ENCODE measurements around the gene ANKDD1A.

Gene ANKDD1A

DNA sequence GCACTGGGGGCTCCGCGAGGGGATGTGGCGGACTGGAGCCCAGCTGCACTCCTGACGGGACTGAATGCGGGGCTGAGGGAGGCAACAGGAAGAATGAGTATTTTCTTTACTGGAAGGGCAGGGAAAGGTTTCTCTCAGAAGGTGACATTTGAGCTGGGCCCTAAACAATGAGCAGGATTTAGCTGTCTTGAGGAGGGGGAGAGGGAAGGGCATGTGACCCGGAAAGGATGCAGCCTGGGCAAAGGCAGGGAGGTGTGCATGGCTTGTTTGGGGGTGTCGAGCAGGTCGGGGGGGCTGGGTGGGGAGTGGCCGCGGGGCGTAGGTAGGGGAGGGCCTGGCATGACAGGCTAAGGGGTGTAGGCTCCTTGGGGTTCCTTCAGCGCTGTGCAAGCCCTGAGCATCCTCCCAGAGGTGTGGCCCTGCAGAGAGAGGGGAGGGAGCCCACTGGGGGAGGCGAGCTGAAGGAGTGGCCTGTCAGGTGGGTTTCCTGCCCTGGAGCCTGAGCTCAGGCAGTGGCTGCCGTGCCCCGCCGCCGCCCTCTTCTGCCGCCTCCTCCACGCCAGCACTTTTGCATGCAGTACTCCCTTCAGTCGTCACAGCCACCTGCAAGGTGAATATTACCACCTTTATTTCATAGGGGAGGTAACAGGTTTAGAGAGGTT lies 17.2 kb upstream of the ANKDD1A start:
- Histone ChIP-seq H3K27ac (ENCODE audit: low read depth, low read length) (peak overlapping the region; percentile 88), H3K4me3 (ENCODE audit: low read depth in 1 of 2, low read length in 2 of 2) (peak overlapping the region; percentile 61 to 62), H3K36me3 (ENCODE audit: control insufficient read depth in 1 of 2, insufficient read depth in 2 of 2, low read length in 2 of 2) (no peaks in the 10 kb centered on the region), H3K9ac (ENCODE audit: low read depth in 1 of 2, low read length in 2 of 2) (peak overlapping the region; percentile 60 to 65), H3K9me3 (ENCODE audit: control insufficient read depth in 1 of 2, low read length in 2 of 2) (no peaks in the 10 kb centered on the region), H3K27me3 (ENCODE audit: control insufficient read depth in 1 of 2, insufficient read depth in 2 of 2, low read length in 2 of 2) (no peaks in the 10 kb centered on the region), H3K4me1 (ENCODE audit: control insufficient read depth in 1 of 2, insufficient read depth in 2 of 2, low read length in 2 of 2) (peaks cover 52 to 65% of the 10 kb centered on the region in 2 donors)

DNA sequence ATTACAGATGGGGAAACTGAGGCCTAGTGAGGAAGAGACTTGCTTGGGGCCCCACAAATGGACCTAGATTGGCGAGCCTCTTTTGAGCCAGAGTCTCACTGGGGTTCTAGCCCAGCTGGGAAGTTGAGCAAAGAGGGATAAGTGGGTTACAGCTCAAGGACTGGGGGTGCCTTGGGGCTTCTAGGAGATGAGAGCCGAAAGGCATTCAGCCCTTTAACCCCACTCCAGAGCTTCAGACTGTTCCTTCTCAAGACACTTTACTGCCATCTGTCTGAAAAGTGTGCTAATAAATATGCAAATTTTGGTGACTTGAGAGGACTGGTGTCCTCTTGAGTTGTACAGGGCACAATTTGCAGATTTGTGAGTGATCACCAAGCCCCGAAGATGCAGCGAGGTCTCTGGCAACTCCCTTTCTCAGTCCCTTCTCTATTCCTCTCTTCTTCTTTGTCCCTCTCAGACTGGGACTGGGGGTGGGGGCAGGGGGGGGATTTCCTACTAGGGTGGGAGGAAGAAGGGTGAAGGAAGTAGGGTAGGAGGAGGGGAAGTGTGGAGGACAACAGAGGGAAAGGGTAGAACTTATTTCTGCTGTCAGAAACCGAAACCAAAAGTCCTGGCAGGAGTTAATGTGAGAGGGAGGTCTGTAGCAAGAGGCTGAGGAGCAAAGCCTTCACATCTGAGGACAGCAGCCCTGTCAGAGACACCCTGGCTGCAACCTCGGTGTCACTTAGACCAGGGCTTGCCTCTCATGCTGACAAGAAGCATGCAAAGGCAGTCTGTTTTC lies 16.2 kb upstream of the ANKDD1A start:
- H3K4me1 ChIP-seq (ENCODE audit: control insufficient read depth in 1 of 2, insufficient read depth in 2 of 2, low read length in 2 of 2) = peaks cover 52 to 65% of the 10 kb centered on the region in 2 donors
- peak overlapping the region; percentile 88 for H3K27ac ChIP-seq (ENCODE audit: low read depth, low read length)
- H3K27me3 ChIP-seq (ENCODE audit: control insufficient read depth in 1 of 2, insufficient read depth in 2 of 2, low read length in 2 of 2) = no peaks in the 10 kb centered on the region
- peak overlapping the region; percentile 55 to 61 for H3K4me3 ChIP-seq (ENCODE audit: low read depth in 1 of 2, low read length in 2 of 2)
- peak overlapping the region; percentile 60 to 64 for H3K9ac ChIP-seq (ENCODE audit: low read depth in 1 of 2, low read length in 2 of 2)
- H3K9me3 ChIP-seq (ENCODE audit: control insufficient read depth in 1 of 2, low read length in 2 of 2) = no peaks in the 10 kb centered on the region
- H3K36me3 ChIP-seq (ENCODE audit: control insufficient read depth in 1 of 2, insufficient read depth in 2 of 2, low read length in 2 of 2) = no peaks in the 10 kb centered on the region

DNA sequence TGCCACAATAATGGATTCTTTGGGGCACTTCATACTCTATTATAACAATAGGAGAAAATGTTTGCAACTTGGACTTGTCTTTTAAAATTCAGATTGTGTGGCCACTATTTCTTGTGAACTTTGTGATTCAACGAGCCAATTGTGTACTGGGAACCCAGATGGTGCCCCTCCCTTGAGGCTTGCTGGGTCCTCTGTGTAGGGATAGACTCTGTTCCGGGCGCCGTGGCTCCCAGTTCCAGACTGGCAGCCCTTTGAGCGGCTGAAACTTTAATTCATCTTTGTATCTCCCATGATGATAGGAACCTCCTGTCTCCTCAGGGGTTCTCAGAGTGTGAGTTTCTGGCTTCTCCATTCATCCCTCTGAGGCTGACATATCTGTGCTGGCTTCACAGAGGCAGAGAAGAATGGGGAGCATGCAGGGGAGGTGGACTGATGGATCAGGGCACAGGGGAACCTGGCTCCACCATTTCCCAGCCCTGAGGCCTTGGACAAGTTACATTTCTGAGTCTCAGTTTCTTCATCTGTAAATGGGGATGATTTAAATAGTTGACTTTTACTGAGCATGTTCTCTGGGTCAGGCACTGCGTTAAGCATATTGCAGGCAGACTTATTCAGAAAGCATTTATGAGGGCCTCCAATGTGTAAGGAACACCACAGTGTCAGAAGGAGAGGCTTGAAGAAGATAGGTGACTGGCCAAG lies 15.2 kb upstream of the ANKDD1A start:
- H3K27me3 ChIP-seq (ENCODE audit: control insufficient read depth in 1 of 2, insufficient read depth in 2 of 2, low read length in 2 of 2) = no peaks in the 10 kb centered on the region
- H3K36me3 ChIP-seq (ENCODE audit: control insufficient read depth in 1 of 2, insufficient read depth in 2 of 2, low read length in 2 of 2) = no peaks in the 10 kb centered on the region
- H3K4me3 ChIP-seq (ENCODE audit: low read depth in 1 of 2, low read length in 2 of 2) = peak overlapping the region; percentile 55 to 61
- H3K4me1 ChIP-seq (ENCODE audit: control insufficient read depth in 1 of 2, insufficient read depth in 2 of 2, low read length in 2 of 2) = peaks cover 52 to 59% of the 10 kb centered on the region in 2 donors
- peak overlapping the region in 1 of 2 donors; percentile 64 for H3K9ac ChIP-seq (ENCODE audit: low read depth in 1 of 2, low read length in 2 of 2)
- H3K27ac ChIP-seq (ENCODE audit: low read depth, low read length) = peak overlapping the region; percentile 88
- H3K9me3 ChIP-seq (ENCODE audit: control insufficient read depth in 1 of 2, low read length in 2 of 2) = peaks cover 0 to 7% of the 10 kb centered on the region in 2 donors

DNA sequence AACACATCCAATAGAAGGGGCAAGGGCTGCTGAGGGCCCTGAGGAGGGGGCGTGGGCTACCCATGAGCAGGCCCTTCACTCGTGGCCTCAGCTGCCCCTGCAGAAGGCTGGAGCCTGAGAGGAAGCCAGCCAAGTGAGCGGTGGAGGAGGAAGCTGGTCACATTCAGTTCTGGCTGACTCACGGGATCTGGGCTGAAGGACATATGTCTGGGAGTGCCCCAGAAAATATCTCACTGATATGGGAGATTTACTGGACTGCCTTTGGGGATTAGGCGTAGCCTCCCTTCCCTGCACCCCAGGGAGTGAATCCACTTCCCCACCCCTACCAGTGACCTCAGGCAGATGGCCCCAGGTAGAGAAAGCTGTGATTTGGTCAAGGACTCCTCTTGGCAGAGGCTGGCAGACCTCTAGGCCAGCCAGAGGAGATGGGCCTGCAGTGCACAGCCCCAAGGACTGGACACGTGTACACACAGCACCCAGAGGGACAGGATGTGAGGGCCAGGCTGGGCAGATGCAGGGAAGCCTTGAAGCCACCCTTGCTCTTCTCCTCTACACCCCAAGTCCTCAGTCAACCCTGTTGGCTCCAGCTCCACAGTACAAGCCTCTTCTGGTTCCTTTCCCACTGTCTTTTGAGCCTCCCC lies 14.2 kb upstream of the ANKDD1A start:
- H3K4me1 ChIP-seq (ENCODE audit: control insufficient read depth in 1 of 2, insufficient read depth in 2 of 2, low read length in 2 of 2) = peaks cover 43 to 50% of the 10 kb centered on the region in 2 donors
- H3K4me3 ChIP-seq (ENCODE audit: low read depth in 1 of 2, low read length in 2 of 2) = no peak overlapping the region
- H3K9me3 ChIP-seq (ENCODE audit: control insufficient read depth in 1 of 2, low read length in 2 of 2) = peaks cover 0 to 12% of the 10 kb centered on the region in 2 donors
- no peaks in the 10 kb centered on the region for H3K36me3 ChIP-seq (ENCODE audit: control insufficient read depth in 1 of 2, insufficient read depth in 2 of 2, low read length in 2 of 2)
- H3K27me3 ChIP-seq (ENCODE audit: control insufficient read depth in 1 of 2, insufficient read depth in 2 of 2, low read length in 2 of 2) = no peaks in the 10 kb centered on the region
- H3K9ac ChIP-seq (ENCODE audit: low read depth in 1 of 2, low read length in 2 of 2) = no peak overlapping the region
- H3K27ac ChIP-seq (ENCODE audit: low read depth, low read length) = peak overlapping the region; percentile 71

DNA sequence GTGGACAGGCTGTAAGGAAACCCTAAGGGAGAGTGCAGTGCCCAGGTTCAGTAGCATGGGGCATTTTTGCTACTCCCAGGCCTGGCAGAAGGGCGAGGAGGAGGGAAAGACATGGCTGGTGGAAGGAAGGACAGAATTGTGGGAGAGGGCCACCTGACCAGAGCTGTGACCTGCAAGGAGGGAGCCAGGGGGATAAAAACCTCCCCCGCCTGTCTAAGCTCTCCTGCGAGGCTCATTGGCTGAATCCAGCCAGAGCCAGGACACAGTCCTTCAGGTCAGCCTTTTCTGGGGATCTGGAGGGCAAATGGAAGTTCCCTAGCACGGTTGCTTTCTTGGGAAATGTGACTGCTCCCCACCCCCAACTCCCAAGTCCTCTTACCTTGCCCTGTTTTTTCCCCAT lies 13.3 kb upstream of the ANKDD1A start:
- no peaks in the 10 kb centered on the region for H3K27me3 ChIP-seq (ENCODE audit: control insufficient read depth in 1 of 2, insufficient read depth in 2 of 2, low read length in 2 of 2)
- peaks cover 38 to 41% of the 10 kb centered on the region in 2 donors for H3K4me1 ChIP-seq (ENCODE audit: control insufficient read depth in 1 of 2, insufficient read depth in 2 of 2, low read length in 2 of 2)
- H3K27ac ChIP-seq (ENCODE audit: low read depth, low read length) = no peak overlapping the region
- no peak overlapping the region for H3K9ac ChIP-seq (ENCODE audit: low read depth in 1 of 2, low read length in 2 of 2)
- H3K36me3 ChIP-seq (ENCODE audit: control insufficient read depth in 1 of 2, insufficient read depth in 2 of 2, low read length in 2 of 2) = no peaks in the 10 kb centered on the region
- no peak overlapping the region for H3K4me3 ChIP-seq (ENCODE audit: low read depth in 1 of 2, low read length in 2 of 2)
- peaks cover 0 to 12% of the 10 kb centered on the region in 2 donors for H3K9me3 ChIP-seq (ENCODE audit: control insufficient read depth in 1 of 2, low read length in 2 of 2)

DNA sequence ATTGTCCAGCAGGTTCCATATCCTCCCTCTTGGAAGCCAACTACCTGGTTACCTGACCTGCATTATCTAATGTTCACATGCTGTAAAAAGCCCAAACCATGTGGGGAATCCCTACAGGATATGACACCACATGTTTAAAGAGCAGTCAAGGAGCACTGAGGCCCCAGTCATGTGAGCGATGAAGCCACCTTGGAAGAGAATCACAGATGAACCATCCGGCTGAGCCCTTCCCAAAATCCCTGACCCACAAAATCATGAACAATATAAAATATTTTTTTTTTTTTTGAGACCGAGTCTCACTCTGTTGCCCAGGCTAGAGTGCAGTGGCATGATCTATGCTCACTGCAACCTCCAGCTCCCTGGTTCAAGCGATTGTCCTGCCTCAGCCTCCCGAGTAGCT lies 10.6 kb upstream of the ANKDD1A start:
- Histone ChIP-seq H3K27ac (ENCODE audit: low read depth, low read length) (no peak overlapping the region), H3K9me3 (ENCODE audit: control insufficient read depth in 1 of 2, low read length in 2 of 2) (peaks cover 0 to 12% of the 10 kb centered on the region in 2 donors), H3K27me3 (ENCODE audit: control insufficient read depth in 1 of 2, insufficient read depth in 2 of 2, low read length in 2 of 2) (no peaks in the 10 kb centered on the region), H3K9ac (ENCODE audit: low read depth in 1 of 2, low read length in 2 of 2) (no peak overlapping the region), H3K4me1 (ENCODE audit: control insufficient read depth in 1 of 2, insufficient read depth in 2 of 2, low read length in 2 of 2) (peaks cover 21 to 26% of the 10 kb centered on the region in 2 donors), H3K36me3 (ENCODE audit: control insufficient read depth in 1 of 2, insufficient read depth in 2 of 2, low read length in 2 of 2) (no peaks in the 10 kb centered on the region), H3K4me3 (ENCODE audit: low read depth in 1 of 2, low read length in 2 of 2) (no peak overlapping the region)

DNA sequence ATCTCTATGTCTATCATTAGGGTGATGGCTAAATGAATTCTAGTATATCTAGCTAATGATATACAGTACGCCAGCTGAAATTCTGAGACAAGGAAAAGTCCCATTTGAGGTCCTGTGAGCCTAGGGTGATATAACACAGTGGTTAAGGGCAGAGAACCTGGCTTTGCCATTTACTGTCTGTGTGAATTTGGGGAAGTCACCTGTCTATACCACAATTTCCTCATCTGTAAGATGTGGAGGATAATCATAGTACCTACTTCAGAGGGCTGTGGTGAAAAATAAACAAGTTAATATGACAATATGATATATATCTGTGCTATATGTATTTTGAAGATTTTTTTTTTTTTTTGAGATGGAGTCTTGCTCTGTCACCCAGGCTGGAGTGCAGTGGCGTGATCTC lies 9.8 kb upstream of the ANKDD1A start:
- Histone ChIP-seq H3K4me3 (ENCODE audit: low read depth in 1 of 2, low read length in 2 of 2) (no peak overlapping the region), H3K9me3 (ENCODE audit: control insufficient read depth in 1 of 2, low read length in 2 of 2) (peaks cover 0 to 12% of the 10 kb centered on the region in 2 donors), H3K27me3 (ENCODE audit: control insufficient read depth in 1 of 2, insufficient read depth in 2 of 2, low read length in 2 of 2) (no peaks in the 10 kb centered on the region), H3K27ac (ENCODE audit: low read depth, low read length) (no peak overlapping the region), H3K9ac (ENCODE audit: low read depth in 1 of 2, low read length in 2 of 2) (no peak overlapping the region), H3K4me1 (ENCODE audit: control insufficient read depth in 1 of 2, insufficient read depth in 2 of 2, low read length in 2 of 2) (peaks cover 14 to 18% of the 10 kb centered on the region in 2 donors), H3K36me3 (ENCODE audit: control insufficient read depth in 1 of 2, insufficient read depth in 2 of 2, low read length in 2 of 2) (no peaks in the 10 kb centered on the region)

DNA sequence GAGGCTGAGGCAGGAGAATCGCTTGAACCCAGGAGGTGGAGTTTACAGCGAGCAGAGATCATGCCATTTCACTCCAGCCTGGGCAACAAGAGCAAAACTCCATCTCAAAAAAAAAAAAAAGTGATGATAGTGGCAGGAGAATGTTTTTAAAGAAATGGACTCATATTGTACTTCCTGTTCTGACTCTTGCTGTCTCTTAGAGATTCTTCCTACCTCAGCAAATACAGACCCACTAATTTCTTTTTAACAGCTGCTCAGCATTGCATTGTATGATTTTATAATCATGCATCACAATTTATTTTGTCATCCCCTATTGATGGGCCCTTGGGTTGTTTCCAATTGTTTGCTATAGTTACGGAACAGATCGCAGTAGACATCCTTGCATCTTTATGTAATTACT lies 8.8 kb upstream of the ANKDD1A start:
- Histone ChIP-seq H3K27ac (ENCODE audit: low read depth, low read length) (no peak overlapping the region), H3K27me3 (ENCODE audit: control insufficient read depth in 1 of 2, insufficient read depth in 2 of 2, low read length in 2 of 2) (no peaks in the 10 kb centered on the region), H3K36me3 (ENCODE audit: control insufficient read depth in 1 of 2, insufficient read depth in 2 of 2, low read length in 2 of 2) (no peaks in the 10 kb centered on the region), H3K4me1 (ENCODE audit: control insufficient read depth in 1 of 2, insufficient read depth in 2 of 2, low read length in 2 of 2) (peaks cover 5 to 9% of the 10 kb centered on the region in 2 donors), H3K9ac (ENCODE audit: low read depth in 1 of 2, low read length in 2 of 2) (no peak overlapping the region), H3K4me3 (ENCODE audit: low read depth in 1 of 2, low read length in 2 of 2) (no peak overlapping the region), H3K9me3 (ENCODE audit: control insufficient read depth in 1 of 2, low read length in 2 of 2) (peaks cover 0 to 12% of the 10 kb centered on the region in 2 donors)

DNA sequence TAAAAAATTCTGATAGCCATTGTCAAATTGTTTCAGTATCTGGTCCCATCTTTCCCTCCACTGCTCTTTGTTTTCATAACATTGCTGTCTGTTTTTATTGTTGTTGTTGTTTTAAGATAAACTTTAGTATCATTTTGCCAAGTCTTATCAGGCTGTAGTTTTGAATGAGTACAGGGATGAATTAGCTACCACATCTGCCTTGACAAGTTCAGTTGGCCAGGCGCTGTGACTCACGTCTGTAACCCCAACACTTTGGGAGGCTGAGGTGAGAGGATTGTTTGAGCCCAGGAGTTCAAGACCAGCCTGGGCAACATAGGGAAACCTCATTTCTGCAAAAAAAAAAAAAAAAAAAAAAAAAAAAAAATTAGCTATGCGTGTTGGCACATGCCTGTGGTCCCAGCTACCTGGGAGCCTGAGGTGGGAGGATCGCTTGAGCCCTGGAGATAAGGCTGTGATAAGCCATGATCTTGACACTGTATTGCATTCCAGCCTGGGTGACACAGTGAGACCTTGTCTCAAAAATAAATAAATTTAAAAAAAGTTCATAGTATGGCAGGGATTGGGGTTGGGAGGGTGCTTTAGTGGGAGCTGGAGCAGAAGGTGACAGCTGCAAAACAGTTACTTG lies 8.3 kb upstream of the ANKDD1A start:
- no peak overlapping the region for H3K27ac ChIP-seq (ENCODE audit: low read depth, low read length)
- no peak overlapping the region for H3K4me3 ChIP-seq (ENCODE audit: low read depth in 1 of 2, low read length in 2 of 2)
- H3K27me3 ChIP-seq (ENCODE audit: control insufficient read depth in 1 of 2, insufficient read depth in 2 of 2, low read length in 2 of 2) = no peaks in the 10 kb centered on the region
- H3K9ac ChIP-seq (ENCODE audit: low read depth in 1 of 2, low read length in 2 of 2) = no peak overlapping the region
- H3K4me1 ChIP-seq (ENCODE audit: control insufficient read depth in 1 of 2, insufficient read depth in 2 of 2, low read length in 2 of 2) = peaks cover 3 to 6% of the 10 kb centered on the region in 2 donors
- peaks cover 0 to 12% of the 10 kb centered on the region in 2 donors for H3K9me3 ChIP-seq (ENCODE audit: control insufficient read depth in 1 of 2, low read length in 2 of 2)
- H3K36me3 ChIP-seq (ENCODE audit: control insufficient read depth in 1 of 2, insufficient read depth in 2 of 2, low read length in 2 of 2) = no peaks in the 10 kb centered on the region
